22Rv1 (cell line): Measurements from ENCODE around the gene FBXO8.

Source experiments
- CTCF ChIP-seq: fragments of 450-650 bp; IDR thresholded peaks from 2 replicates; pipeline ENCODE4 v1.5.1; 2017; ENCODE audit warnings: mild to moderate bottlenecking
- ZFX ChIP-seq: fragments of 450-650 bp; IDR thresholded peaks from 2 replicates; pipeline ENCODE4 v1.6.1; 2017; ENCODE audit warnings: antibody characterized with exemption, borderline replicate concordance

GRCh38 chr4:174255374-174255773, 28.1 kb downstream of the FBXO8 start:
- TF ChIP-seq CTCF (no peak), ZFX (no peak)
